H1 (cell line): Measurements from ENCODE around the gene TRIM44. TPM values are rescaled to one million over a fixed set of nuclear protein-coding genes. Genes with fewer than 3 reads are reported as not detected.

Source experiments
- GTF2F1 ChIP-seq: IDR thresholded peaks from 2 replicates; pipeline ENCODE4 v1.6.1; 2012; ENCODE audit warnings: low read depth, low read length, improper control_type of control experiment, borderline replicate concordance
- SAP30 ChIP-seq: fragments of 300-600 bp; sonication (generic); IDR thresholded peaks from 2 replicates; pipeline ENCODE4 v1.7.1; 2012; ENCODE audit warnings: low read length, moderate library complexity, mild to moderate bottlenecking, inconsistent platforms; ENCODE audit not compliant: insufficient read depth, insufficient replicate concordance
- polyA plus RNA-seq, 7 experiments: library from polyadenylated mRNA; depleted of rRNA in 3 of 7; stranded (reverse) in 5 of 7; unstranded in 2 of 7; fragments of >200 nt in 5 of 7; fragments of 200-250 nt in 2 of 7; gene quantifications; 1 replicate in 5 of 7; 2 replicates in 1 of 7; 4 replicates in 1 of 7; pipeline versions ENCODE4 v1.2.1 to v1.2.3, GENCODE V29; 2011 to 2013; ENCODE audit warnings: missing spikeins in 2 of 7, mixed read lengths in 2 of 7
- total RNA-seq: library from RNA; stranded (reverse); fragmentation: NEBNext Ultra II Directional; extraction: Animal tissue kit (Norgen Biotek cat#: 25700); gene quantifications from 2 replicates; pipeline ENCODE4 v1.2.1, GENCODE V29; 2021

The TRIM44 gene
- total and polyA plus RNA-seq, 2 of the 8 experiments (the other 6 are each of a cell fraction or from before 2014, with no cell fraction given) = 13.9 to 34.4 TPM

GRCh38 chr11:35655856-35656255, 6.7 kb upstream of the TRIM44 start (continued):
- TF ChIP-seq GTF2F1 = no peak
- no peak for TF ChIP-seq SAP30
